HG02840 (cell line): ENCODE data around the gene ZSCAN4.
A peak's percentile ranks its signal among the peaks of the same experiment; 100 is the strongest.

Source experiments
- ATAC-seq: cut with Tn5 transposase; IDR thresholded peaks from one replicate; pipeline ENCODE4 v1.9.1; 2021; ENCODE audit warnings: mild to moderate bottlenecking, moderate library complexity, moderate number of reproducible peaks; ENCODE audit not compliant: unreplicated experiment, low FRiP score

The ZSCAN4 gene, protein sequence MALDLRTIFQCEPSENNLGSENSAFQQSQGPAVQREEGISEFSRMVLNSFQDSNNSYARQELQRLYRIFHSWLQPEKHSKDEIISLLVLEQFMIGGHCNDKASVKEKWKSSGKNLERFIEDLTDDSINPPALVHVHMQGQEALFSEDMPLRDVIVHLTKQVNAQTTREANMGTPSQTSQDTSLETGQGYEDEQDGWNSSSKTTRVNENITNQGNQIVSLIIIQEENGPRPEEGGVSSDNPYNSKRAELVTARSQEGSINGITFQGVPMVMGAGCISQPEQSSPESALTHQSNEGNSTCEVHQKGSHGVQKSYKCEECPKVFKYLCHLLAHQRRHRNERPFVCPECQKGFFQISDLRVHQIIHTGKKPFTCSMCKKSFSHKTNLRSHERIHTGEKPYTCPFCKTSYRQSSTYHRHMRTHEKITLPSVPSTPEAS

DNA sequence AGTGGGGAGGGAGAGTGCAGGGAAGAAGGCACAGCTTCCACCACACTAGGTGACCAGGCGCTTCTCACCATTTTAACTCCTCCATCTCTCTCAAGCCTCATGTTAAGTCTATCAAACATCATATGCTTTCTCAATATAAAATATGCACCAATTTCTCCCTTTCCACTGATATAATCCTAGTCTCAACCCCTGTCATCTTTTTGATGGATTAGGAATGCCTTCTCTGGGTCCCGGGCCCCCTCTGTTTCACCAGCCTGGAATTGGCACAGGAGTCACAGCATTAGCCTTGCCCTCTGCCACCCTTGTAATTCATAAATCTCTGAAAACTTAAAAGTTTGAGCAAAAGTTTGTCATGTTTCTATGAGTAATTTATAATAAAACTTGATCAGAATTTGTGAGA is at the start of gene ZSCAN4:
Gene ZSCAN4 (plus strand): TSS at position 301 of the 400 bp plus-strand sequence. CDS start 7,211 bp downstream, outside the sequence.
- ATAC-seq, result no peak

DNA sequence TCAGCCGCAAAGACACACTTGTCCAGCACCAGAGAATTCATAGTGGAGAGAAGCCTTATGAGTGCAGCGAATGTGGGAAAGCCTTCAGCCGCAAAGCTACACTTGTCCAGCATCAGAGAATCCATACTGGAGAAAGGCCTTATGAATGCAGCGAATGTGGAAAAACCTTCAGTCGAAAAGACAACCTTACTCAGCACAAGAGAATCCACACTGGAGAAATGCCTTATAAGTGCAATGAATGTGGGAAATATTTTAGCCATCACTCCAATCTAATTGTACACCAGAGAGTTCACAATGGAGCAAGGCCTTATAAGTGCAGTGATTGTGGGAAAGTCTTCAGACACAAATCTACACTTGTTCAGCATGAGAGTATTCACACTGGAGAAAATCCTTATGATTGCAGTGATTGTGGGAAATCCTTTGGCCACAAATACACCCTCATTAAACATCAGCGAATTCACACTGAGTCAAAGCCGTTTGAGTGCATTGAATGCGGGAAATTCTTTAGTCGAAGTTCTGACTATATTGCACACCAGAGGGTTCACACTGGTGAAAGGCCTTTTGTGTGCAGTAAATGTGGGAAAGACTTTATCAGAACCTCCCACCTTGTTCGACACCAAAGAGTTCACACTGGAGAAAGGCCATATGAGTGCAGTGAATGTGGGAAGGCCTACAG is 47.9 kb upstream of the ZSCAN4 start:
- ATAC-seq, result no peak

DNA sequence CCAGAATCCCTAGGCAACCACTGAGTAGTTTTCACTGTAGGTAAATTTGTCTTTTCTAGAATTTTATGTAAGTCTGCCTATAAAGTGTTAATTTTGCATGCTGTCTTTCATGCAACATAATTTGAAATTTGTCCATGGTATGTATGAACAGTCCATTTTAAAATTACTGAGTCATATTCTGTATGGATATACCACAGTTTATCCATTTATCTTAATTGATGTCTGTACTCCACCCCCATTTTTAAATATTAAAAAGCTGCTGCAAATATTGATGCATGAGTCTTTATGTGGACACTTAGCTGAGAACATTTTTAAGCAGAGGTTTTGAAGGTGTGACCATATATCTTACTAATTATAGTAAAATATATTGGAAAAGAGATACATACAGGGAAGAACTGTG is 45.6 kb upstream of the ZSCAN4 start:
- no peak for ATAC-seq

DNA sequence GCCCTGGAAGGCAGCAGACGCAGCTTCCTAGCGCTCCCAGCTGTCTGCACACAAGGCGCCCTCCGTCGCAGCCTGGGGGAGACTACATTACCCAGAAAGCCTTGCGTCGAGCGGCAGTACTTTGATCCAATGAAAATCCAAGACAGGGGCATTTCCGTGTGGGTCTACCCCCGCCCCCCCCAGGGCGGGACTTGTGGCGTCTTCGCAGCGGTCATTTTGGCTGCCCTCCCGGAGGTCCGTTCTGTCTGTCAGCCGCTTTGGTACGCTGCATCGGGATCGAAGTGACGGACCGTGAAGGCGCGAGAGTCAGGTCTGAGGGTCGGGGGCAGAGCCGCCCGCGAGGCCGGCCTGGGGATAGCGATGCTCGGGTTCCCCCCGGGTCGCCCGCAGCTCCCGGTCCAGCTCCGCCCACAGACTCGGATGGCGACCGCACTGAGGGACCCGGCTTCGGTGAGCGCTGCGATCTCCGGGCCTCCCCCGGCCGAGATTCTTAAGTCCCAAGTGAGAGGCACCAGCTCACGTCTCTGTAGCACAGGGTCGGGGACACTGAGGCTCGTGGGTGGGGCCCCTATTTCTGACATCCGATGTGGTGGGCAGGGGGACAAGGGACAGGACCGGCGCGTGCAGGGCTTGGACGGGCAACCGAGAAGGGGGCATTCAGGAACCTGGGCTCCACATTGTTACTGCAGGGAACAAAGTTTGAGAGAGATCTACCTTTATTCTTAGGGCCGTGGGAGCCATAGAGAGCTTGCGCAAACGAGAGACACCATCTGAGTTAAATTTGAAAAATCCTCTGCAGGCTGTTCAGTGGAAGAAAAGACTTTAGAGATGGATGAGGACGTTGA is 35.5 kb upstream of the ZSCAN4 start, which contains the start of gene ZNF211:
Gene ZNF211 (plus strand): TSS at position 182 of the 845 bp plus-strand sequence. CDS start 179 bp downstream, at position 361.
- peak; percentile 93 for ATAC-seq

DNA sequence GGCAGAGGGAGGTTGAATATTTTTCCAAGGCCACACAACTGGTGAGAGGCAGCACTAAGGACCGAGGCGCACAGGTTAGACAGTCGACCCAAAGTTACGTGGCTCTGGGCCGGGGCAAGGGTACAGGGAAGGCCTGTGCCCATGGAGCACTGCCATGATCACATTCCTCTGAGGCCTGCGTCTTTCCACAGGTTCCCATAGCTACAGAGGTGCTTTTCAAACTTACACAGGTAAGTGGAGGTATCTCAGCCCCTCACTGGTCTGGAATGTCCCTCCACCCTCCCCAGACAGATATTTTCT is 35.0 kb upstream of the ZSCAN4 start:
- ATAC-seq, result no peak

DNA sequence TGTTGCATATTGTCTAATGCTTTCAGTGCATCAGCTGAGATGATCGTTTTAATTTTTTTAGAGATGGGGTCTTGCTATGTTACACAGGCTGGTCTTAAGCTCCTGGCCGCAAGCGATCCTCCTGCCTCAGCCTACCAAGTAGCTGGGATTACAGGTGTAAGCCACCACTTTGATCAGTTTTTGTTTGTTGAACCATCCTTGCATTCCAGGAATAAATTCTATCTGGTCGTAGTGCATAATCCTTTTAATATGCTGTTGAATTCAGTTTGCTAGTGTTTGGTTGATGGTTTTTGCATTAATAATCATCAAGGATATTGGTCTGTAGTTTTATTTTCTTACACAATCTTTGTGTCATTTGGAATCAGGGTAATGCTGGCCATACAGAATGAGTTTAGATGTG is 31.4 kb upstream of the ZSCAN4 start:
- ATAC-seq, result no peak

DNA sequence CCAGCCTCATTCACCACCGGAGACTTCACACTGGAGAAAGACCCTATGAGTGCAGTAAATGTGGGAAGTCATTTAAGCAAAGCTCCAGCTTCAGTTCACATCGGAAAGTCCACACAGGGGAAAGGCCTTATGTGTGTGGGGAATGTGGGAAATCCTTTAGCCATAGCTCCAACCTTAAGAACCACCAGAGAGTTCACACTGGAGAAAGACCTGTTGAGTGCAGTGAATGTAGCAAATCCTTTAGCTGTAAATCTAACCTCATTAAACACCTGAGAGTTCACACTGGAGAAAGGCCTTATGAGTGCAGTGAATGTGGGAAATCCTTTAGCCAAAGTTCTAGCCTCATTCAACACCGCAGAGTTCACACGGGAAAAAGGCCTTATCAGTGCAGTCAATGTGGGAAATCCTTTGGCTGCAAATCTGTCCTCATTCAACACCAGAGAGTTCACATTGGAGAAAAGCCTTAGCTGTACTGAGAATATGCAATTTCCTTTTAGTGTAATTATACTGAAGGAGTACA is 27.0 kb upstream of the ZSCAN4 start:
- ATAC-seq, result no peak

DNA sequence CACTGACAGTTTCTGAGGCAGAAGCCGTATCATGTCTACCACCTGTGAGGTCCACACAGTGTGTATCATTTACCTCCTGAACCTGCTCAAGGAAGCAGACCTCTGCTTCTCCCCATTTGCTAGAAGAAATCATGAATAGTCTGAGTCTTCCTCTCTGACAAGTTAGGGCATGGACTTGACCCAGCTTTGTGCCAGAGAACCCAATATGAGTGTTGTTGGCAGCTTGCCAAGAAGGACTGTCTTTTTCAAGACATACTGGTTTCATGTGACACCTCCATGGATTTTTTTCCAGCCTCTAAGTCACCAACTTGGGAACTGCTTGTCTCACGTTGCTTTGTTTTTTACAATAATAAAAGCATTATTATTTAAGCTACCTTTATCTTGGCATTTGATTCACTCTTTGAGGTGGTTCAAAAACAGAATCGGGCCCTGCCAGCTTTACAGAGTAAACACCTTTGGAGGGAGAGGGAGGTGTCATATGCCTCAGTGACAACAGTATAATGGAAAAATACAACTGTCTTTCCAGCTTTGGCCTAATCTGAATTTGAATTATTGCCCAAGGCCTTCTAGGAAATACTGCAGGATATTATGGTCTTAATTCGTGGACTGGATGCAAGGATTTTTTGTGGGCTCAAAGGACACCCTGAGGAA is 26.2 kb upstream of the ZSCAN4 start:
- ATAC-seq, result no peak

DNA sequence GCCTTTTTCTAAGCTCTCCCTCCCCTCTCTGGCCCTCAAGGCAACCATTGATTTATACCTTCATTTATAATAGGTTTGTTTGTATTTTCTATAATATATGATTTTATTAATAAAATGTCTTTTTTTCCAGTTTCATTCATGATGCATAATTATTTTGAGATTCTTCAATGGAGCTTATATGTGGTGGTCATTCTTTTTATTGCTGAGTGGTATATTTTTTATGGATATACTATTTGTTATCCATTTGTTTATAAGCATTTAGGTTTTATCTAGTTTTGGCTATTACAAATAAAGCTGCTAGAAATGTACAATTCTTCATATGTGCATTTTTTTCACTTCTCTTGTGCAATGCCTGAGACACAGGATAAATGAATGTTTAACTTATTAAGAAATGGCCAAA is 25.0 kb upstream of the ZSCAN4 start:
- ATAC-seq, result no peak

DNA sequence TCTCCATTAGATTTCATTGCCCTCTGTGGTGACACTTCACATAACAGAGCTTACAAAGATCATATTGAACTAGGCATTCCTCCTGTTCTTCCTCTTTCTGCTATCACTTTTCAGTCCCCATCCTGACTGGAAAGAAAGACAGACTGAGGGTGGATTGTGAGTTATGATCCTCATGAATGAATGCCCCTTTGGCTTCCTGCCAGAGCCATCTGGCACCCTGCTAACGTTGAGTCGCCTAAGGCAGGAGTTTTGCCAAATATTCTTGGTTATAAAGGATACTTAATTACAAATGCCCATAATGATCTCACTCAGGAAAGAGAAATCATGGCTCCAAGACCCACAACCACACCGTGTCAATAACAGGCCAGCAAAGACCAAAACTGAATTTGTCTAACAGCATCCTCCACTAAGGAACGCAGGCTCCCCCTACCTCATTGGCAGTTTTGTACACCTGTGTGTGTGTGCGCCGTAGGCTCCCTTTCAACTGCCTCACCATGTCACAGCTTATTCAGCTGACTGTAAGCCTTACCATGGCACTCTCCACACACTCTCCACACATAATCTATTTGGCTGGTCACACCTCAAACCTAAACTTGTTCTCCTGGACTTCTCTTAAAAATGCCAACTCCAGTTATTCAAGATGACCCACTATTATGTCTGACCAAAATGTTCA is 20.3 kb upstream of the ZSCAN4 start:
- no peak for ATAC-seq

DNA sequence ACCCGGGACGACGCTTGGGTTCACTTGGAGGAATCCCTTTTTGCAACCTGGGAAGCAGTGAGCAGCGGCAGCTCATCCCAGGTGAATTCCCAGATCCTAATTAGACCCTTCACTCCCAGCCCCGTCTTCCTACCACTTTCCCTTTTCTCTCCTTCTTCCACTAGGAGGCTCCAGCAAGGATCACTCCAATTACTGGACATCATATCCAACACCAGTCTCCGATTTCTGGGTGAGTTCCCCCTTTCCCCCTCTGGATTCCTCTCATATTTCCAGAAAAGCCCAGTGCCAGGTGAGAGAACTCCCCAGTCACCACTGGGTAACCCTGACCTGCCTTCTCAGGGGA is 17.1 kb upstream of the ZSCAN4 start:
- ATAC-seq, result no peak

DNA sequence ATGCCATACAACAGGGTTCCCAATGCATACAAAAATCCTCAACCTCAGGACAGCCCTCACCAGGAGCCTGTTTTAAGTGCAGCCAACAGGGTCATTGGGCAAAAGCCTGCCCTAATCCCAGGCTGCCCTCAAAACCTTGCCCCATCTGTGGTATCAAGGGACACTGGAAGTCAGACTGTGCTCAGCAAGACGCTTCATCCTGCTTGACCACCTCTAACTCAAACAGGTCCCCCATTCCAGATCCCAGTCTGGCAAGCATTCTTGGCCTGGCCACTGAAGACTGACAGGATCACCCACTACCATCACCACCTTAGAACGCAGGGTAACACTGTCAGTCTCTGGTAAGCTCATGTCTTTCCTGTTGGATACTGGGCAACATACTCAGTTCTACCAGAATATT is 15.0 kb upstream of the ZSCAN4 start:
- ATAC-seq, result no peak

DNA sequence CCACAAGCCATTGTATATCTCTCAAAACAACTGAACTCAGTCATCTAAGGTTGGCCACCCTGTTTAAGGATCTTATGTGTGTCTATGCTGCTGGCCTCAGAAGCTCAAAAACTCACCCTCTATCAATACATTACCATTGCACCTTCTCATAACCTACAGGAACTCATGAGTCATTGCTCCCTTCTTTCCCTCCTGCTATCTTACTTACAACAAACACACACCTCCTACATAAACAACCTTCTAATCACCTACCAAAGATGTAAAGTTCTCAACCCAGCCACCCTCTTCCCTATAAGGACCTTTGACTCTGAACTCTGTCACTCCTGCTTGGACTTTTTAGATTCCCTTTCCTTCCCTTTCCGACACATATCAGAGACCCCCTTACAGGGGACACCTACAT is 13.3 kb upstream of the ZSCAN4 start:
- ATAC-seq, result no peak

DNA sequence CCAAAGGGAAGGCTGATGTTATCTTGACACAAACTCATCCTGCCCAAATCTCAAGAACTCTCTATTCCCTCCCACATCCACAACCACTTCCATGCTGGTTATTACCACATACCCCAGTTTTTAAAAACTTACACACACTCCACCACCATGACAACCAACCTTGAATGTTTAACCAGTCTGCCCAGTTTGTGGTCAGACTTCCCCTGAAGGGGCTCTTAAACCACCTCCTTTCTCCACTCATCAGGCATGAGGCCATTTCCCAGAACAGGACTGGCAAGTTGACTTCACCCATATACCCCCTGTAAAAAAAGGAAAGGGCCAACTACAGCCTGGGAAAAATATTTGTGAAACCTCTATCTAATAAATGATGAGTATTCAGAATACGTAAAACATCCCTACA is 12.4 kb upstream of the ZSCAN4 start:
- ATAC-seq, result no peak

DNA sequence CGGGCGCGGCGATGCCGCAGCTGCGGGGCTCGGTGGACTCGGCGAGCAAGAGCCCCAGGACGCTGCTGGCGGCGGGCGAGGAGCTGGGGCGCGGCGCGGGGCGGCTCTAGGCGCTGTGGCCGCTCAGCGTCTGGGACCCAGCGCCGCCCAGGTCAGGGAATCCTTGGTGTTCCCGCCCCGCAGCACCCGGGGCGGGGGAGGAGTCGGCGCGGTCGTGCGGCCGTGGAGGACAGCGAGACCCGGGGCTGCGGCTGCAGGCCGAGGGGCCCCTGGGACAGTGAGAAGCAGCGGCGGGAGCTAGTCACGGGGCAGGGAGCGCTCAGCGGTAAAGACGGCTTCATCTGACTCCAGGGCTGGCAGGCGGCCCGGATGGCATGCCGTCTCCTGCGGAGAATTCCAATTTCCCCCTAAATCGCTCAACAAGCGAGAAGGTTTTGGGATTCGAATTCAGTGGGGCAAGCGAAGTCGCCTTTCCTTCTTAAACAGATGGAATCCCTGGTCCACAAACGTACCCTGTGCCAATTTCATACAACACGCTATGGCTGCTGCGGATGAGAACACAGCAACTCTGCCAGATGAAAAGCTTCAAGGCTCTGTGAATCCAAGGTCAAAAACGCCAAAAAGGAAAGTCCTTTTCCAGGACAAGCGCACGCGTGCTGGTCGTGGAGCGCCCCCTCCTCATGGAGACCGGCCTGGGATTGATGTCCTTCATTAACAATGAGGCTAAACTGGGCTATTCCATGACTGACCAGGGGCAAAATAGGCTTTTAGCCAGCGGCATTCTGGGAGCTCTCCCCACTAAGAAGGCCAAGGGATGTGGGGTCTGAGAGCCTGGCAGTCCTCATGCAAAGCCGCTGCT is 4.2 kb upstream of the ZSCAN4 start:
- no peak for ATAC-seq

DNA sequence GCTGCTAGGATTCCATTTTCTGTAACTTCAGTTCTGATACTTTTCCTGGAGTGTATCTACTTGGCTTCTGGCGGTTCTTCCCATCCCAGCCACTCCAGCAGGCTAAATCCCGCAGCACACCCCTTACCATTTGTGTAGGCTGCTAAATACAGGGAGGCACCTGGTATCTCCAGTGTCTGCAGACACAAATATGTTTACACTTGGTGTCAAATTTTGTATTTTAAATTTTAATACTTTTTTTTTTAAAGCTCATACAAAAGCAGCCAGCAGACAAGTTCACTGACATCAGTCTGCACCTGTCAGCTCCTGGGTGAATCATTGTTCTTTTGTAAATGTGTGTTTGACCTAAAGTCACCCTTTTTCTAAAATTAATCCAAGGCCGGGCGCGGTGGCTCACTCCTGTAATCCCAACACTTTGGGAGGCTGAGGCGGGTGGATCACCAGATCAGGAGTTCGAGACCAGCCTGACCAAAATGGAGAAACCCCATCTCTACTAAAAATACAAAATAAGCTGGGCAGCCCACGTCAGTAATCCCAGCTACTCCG is 3.4 kb upstream of the ZSCAN4 start:
- no peak for ATAC-seq

DNA sequence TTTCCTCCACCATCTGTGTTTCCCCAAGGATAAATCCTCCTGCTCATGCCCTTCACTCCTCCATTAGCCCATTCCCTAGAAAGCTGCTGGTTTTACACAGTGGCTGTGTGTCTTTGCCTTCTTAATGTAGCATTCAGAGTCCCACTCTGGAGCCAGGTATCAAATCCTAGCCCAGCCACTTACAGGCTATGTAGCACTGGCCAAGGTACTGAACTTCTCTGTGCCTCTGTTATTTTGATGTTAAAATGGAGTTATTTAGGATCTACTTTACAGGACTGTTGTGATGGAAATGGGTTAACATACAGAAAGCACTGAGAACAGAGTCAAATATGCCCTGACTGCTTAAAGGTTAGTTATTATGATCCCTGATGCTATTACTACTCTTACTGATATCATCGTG is 1.5 kb upstream of the ZSCAN4 start:
- no peak for ATAC-seq

DNA sequence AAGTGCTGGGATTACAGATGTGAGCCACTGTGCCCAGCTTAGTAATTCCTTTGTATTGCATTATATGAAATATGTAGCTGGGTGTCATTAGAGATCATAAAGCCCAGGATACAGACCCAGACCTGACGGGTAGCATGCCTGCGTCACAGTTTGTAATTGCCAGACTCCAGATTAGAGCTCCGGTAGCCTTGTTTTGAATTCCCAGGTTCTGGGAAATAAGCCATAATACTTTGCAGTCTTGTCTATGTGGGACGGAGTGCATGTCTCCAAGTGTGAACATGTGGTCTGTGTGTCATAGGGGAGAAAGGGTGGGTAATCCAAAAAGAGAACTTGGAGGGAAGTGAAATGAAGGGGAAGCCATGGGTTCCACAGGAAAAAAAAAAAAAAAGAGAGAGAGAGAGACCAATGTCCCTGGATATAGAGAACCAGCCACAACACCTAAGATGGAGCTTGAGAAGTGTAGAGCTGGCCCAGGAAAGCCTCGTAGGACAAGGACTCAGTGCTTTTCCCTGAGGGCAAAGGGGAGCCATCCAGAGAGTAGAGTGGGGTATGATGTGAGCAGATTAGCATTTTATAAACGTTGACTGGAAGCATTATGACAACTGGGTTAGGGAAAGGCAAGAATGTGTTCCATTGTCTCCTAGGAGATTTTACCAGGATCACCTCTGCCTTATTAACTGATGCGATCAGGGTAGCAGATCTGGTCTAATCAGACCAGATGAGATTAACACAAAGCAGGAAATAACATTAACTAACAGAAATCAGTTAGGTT is 2.6 kb downstream of the ZSCAN4 start:
- ATAC-seq, result no peak
